Measurements from ENCODE around the gene SARNP.
"Not testable (repeated sequence)": the region's sequence is repeated elsewhere in the genome, so short reads cannot be mapped to it uniquely, and the experiment has no call there.

The SARNP gene

GRCh38 chr12:55844961-55845360 is 27.4 kb upstream of the SARNP start:
- no peak for TF ChIP-seq CTCF (IDR thresholded peaks at IDR 0.05; ENCODE audit: extremely low read depth, missing control alignments)
- no peak for DNase-seq (ENCODE audit: low spot score)

GRCh38 chr12:55843431-55843830 is 25.9 kb upstream of the SARNP start:
- no peak for DNase-seq (ENCODE audit: low spot score)
- TF ChIP-seq CTCF (IDR thresholded peaks at IDR 0.05; ENCODE audit: extremely low read depth, missing control alignments) = no peak

- DNase-seq (ENCODE audit: low spot score) = no peak
- no peak for TF ChIP-seq CTCF (IDR thresholded peaks at IDR 0.05; ENCODE audit: extremely low read depth, missing control alignments)
Observed at GRCh38 chr12:55842681-55843429, 25.3 kb upstream of the SARNP start, which contains the start of gene MMP19. Gene MMP19, minus strand, starts transcription at chr12:55842936. Its CDS starts 106 bp downstream, at chr12:55842830.

- DNase-seq (ENCODE audit: low spot score) = no peak
- TF ChIP-seq CTCF (IDR thresholded peaks at IDR 0.05; ENCODE audit: extremely low read depth, missing control alignments) = no peak
Observed at GRCh38 chr12:55840581-55841351, 23.2 kb upstream of the SARNP start.

- TF ChIP-seq CTCF (IDR thresholded peaks at IDR 0.05; ENCODE audit: extremely low read depth, missing control alignments) = no peak
- no peak for DNase-seq (ENCODE audit: low spot score)
Observed at GRCh38 chr12:55839345-55840140, 22.0 kb upstream of the SARNP start.

GRCh38 chr12:55838361-55838760 is 20.8 kb upstream of the SARNP start:
- no peak for TF ChIP-seq CTCF (IDR thresholded peaks at IDR 0.05; ENCODE audit: extremely low read depth, missing control alignments)
- no peak for DNase-seq (ENCODE audit: low spot score)

GRCh38 chr12:55834400-55834799 is 16.9 kb upstream of the SARNP start:
- DNase-seq (ENCODE audit: low spot score) = not testable (repeated sequence)
